ENCODE data around the gene CHPF. TPM values are rescaled to one million over a fixed set of nuclear protein-coding genes. Genes with fewer than 3 reads are reported as not detected.

CHPF gene
- polyA plus RNA-seq, 1 experiment: 119 TPM

DNA sequence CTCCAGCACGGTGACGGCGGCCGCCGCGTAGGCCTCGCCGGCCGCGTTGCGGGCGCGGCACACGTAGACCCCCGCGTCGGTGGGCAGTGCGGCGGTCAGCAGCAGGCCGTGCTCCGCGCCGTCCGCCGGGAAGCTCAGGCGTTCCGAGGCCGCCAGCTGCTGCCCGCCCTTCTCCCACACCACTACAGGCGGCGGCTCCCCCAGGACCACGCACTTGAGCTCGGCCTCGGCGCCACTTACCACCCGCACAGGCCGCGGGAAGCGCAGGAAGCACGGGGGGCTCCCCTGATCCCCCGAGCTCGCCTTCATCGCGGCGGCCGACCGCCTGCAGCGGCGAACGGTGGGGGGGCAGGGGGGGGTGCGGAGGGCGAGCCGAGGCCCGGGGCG is 27.3 kb upstream of the CHPF start:
- ChIA-PET CTCF (interaction anchor here (0.6 to 2.9 kb wide), 14 partner anchors 10 to 182 kb away, joined by 3 to 25 read pairs (median 5); partner anchors contain the start of gene STK11IP), POLR2A (interaction anchor here (0.6 kb wide), 1 partner anchor 27 kb away, joined by 3 read pairs; the partner anchor contains the start of gene STK11IP)
- TF ChIP-seq, protein P1, sequence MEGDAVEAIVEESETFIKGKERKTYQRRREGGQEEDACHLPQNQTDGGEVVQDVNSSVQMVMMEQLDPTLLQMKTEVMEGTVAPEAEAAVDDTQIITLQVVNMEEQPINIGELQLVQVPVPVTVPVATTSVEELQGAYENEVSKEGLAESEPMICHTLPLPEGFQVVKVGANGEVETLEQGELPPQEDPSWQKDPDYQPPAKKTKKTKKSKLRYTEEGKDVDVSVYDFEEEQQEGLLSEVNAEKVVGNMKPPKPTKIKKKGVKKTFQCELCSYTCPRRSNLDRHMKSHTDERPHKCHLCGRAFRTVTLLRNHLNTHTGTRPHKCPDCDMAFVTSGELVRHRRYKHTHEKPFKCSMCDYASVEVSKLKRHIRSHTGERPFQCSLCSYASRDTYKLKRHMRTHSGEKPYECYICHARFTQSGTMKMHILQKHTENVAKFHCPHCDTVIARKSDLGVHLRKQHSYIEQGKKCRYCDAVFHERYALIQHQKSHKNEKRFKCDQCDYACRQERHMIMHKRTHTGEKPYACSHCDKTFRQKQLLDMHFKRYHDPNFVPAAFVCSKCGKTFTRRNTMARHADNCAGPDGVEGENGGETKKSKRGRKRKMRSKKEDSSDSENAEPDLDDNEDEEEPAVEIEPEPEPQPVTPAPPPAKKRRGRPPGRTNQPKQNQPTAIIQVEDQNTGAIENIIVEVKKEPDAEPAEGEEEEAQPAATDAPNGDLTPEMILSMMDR (IDR thresholded peaks at IDR 0.05; ENCODE audit: insufficient read depth, low read depth, low read length): no peak
- Histone ChIP-seq H3K36me3 (ENCODE audit: control insufficient read depth, insufficient read depth, low read length) (peaks cover 7% of the 10 kb centered on the region), H3K27me3 (ENCODE audit: control insufficient read depth, insufficient read depth, low read length) (no peaks in the 10 kb centered on the region; the same call in 1 of the 2 replicates), H3K4me3 (ENCODE audit: low read depth, low read length) (peak overlapping the region; percentile 76)
- DNase-seq (ENCODE audit: low read depth): no peak

DNA sequence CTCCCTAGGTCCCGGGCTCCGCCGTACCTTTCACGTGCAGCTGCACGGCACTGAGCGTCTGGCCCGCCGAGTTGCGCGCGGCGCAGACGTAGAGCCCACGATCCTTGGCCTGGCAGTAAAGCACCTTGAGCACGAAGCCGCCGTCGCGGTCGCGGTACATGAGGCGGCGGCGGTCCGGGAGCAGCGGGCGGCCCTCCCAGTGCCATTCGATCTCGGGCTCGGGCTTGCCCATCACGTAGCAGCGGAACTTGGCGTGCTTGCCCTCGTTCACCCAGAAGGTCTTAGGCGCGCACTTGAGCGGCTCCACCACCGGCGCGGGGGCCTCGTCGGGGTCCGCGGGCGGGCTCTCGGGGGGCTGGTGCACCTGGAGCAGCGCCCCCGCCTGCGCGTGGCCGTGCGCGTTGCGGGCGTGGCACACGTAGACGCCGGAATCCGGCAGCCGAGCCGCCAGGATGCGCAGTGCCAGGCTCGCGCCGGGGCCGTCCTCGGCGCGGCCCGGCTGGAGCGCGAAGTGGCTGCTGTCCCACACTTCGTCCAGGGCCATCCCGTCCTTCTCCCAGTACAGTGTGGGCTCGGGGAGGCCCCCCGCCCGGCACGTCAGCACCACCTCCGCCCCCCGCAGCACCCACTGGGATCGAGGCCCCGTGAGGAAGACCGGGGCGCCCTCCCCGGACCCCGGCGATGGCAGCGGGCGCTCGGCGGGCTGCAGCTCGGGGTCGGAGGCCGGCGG is 26.8 kb upstream of the CHPF start:
- peaks cover 7% of the 10 kb centered on the region for H3K36me3 ChIP-seq (ENCODE audit: control insufficient read depth, insufficient read depth, low read length)
- CTCF ChIA-PET: interaction anchor here (0.6 to 2.9 kb wide), 13 partner anchors 10 to 182 kb away, joined by 3 to 25 read pairs (median 5); partner anchors contain the start of gene STK11IP
- H3K4me3 ChIP-seq (ENCODE audit: low read depth, low read length): peak overlapping the region; percentile 76
- DNase-seq (ENCODE audit: low read depth): no peak
- TF ChIP-seq, protein P1 (IDR thresholded peaks at IDR 0.05; ENCODE audit: insufficient read depth, low read depth, low read length): no peak
- POLR2A ChIA-PET: interaction anchor here (0.6 kb wide), 1 partner anchor 27 kb away, joined by 3 read pairs; the partner anchor contains the start of gene STK11IP
- H3K27me3 ChIP-seq (ENCODE audit: control insufficient read depth, insufficient read depth, low read length): no peaks in the 10 kb centered on the region; the same call in 1 of the 2 replicates

DNA sequence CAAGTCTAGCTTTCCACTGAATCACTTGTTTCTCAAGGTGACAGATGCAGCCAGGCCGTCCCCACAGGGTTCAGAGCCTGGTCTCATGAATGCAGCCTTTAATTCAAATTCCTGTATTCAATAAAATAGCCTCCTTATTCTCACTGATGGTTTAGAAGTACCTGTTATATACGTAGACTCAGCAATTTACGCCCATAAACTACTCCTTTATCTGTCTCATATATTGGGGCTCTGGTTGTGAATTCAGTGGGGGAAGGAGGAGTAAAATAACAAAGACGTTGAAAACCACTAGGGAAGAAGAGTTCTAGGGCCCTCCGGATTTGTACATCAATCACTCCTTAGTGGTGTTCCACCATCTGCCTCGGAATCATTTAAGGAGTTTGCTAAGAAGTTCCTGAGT is 26.0 kb upstream of the CHPF start:
- peaks cover 10% of the 10 kb centered on the region for H3K36me3 ChIP-seq (ENCODE audit: control insufficient read depth, insufficient read depth, low read length)
- H3K27me3 ChIP-seq (ENCODE audit: control insufficient read depth, insufficient read depth, low read length): no peaks in the 10 kb centered on the region; the same call in 1 of the 2 replicates
- ChIA-PET POLR2A (no interaction called here), CTCF (interaction anchor here (0.8 to 2.9 kb wide), 3 partner anchors 9 to 120 kb away, joined by 3 to 11 read pairs (median 10); no protein-coding TSS in a partner anchor)
- TF ChIP-seq, protein P1 (IDR thresholded peaks at IDR 0.05; ENCODE audit: insufficient read depth, low read depth, low read length): no peak
- no peak for DNase-seq (ENCODE audit: low read depth)
- H3K4me3 ChIP-seq (ENCODE audit: low read depth, low read length): peak overlapping the region; percentile 76; the same call in 1 of the 2 replicates

DNA sequence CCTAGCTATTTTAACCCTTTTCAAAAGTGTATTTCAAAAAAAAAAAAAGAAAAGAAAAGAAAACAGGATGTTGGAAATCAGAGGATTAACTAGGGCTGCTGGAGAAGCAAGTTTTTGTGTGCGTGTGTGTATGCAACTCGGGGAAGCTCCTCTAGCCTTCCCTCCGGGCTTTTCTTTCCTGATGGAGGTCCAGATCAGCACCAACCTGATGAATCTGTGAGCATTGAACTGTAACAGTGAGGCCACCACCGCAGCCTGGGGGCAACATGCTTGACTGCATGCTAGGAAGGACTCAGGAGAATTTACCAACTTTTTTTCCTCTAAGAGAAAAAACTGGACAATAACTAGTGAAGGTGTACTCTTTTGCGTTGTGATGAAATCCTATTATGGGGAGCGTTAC is 25.4 kb upstream of the CHPF start:
- ChIA-PET CTCF (interaction anchor here (0.8 to 1.4 kb wide), 2 partner anchors 9 to 12 kb away, joined by 3 to 10 read pairs; no protein-coding TSS in a partner anchor), POLR2A (no interaction called here)
- TF ChIP-seq, protein P1 (IDR thresholded peaks at IDR 0.05; ENCODE audit: insufficient read depth, low read depth, low read length): no peak
- Histone ChIP-seq H3K27me3 (ENCODE audit: control insufficient read depth, insufficient read depth, low read length) (no peaks in the 10 kb centered on the region), H3K36me3 (ENCODE audit: control insufficient read depth, insufficient read depth, low read length) (peaks cover 11% of the 10 kb centered on the region), H3K4me3 (ENCODE audit: low read depth, low read length) (no peak overlapping the region)
- DNase-seq (ENCODE audit: low read depth): no peak

DNA sequence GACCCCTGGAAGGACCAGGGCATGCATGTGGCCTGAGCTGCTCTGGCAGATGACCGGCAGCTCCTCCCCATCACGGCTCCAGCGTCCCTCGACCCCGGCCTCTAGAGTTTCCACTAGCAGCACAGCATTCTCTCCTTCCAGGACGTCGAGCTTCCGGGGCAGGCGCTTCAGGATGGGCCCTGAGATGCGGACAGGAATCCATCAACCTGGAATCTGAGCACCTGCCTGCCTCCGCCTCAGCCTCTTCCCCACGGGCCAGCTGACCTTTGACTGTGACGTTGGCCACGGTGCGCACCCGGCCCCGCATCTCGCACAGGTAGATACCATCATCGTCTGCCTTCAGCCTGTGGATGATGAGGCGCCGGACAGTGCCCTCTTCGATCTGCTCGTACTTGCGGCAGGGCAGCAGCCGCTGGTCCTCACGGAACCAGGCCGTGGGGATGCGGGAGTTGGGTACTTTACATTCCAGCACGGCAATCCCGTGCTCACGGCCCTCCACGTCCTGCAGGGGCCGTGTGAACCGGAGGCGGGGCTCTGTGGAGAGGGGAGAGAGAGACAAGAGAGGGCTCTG is 24.3 kb upstream of the CHPF start:
- POLR2A ChIA-PET: no interaction called here

More for the DNA sequence above, 24.3 kb upstream of the CHPF start:
- no peak for DNase-seq (ENCODE audit: low read depth)
- Histone ChIP-seq H3K27me3 (ENCODE audit: control insufficient read depth, insufficient read depth, low read length) (no peaks in the 10 kb centered on the region), H3K36me3 (ENCODE audit: control insufficient read depth, insufficient read depth, low read length) (peaks cover 18% of the 10 kb centered on the region), H3K4me3 (ENCODE audit: low read depth, low read length) (no peak overlapping the region)
- CTCF ChIA-PET: interaction anchor here (0.9 to 1.1 kb wide), 2 partner anchors 24 to 26 kb away, joined by 3 read pairs; partner anchors contain the start of genes CHPF and TMEM198
- TF ChIP-seq, protein P1 (IDR thresholded peaks at IDR 0.05; ENCODE audit: insufficient read depth, low read depth, low read length): no peak
